ENCODE data around the gene PCSK7. TPM values are rescaled to one million over a fixed set of nuclear protein-coding genes. Genes with fewer than 3 reads are reported as not detected.

The PCSK7 gene
- total and polyA plus RNA-seq, 2 of the 4 experiments (the other 2 are of a cell fraction) = 35.8 to 54.3 TPM

- Histone ChIP-seq H3K14ac (replicated peaks; ENCODE audit: low read depth, low read length) (peak overlapping the region; percentile 98), H3K27me3 (ENCODE audit: control insufficient read depth, insufficient read depth, low read length) (no peaks in the 10 kb centered on the region), H3K9ac (ENCODE audit: low read depth, low read length) (peak overlapping the region; percentile 92), H3K79me1 (ENCODE audit: low read depth in 1 of 2, low read length in 2 of 2) (peaks cover 29 to 71% of the 10 kb centered on the region in 2 experiments), H3K9me1 (ENCODE audit: insufficient read depth, low read length) (peaks cover 28% of the 10 kb centered on the region), H3K9me3 (ENCODE audit: control insufficient read depth, insufficient read depth, low read length) (no peaks in the 10 kb centered on the region), H4K91ac (ENCODE audit: insufficient read depth, low read depth, low read length) (peak overlapping the region; percentile 95), H2BK5ac (ENCODE audit: low read depth, low read length, poor library complexity, severe bottlenecking) (peak overlapping the region; percentile 83), H3K27ac (ENCODE audit: insufficient read depth, low read length) (peak overlapping the region; percentile 91), H2BK15ac (ENCODE audit: low read depth, low read length) (no peak overlapping the region; the same call in 2 of the 3 replicates), H2BK20ac (ENCODE audit: low read depth, low read length) (0 out of 2 replicates have a peak overlapping the region, but pooled peaks have one; percentile 5), H3K4me1 (ENCODE audit: control insufficient read depth, insufficient read depth, low read length) (peaks cover 46% of the 10 kb centered on the region), H3K4me3 (ENCODE audit: insufficient read depth, low read depth, low read length) (peak overlapping the region; percentile 49), H2AK5ac (ENCODE audit: low read depth, low read length) (peak overlapping the region; percentile 97), H4K8ac (ENCODE audit: low read depth in 2 of 2, low read length in 2 of 2) (peak overlapping the region; percentile 93 to 96), H2AFZ (replicated peaks; ENCODE audit: low read length, poor library complexity) (peak overlapping the region; percentile 38), H4K5ac (ENCODE audit: low read depth, low read length) (peak overlapping the region; percentile 52), H3K4ac (ENCODE audit: low read depth, low read length) (peak overlapping the region; percentile 96), H4K20me1 (ENCODE audit: insufficient read depth, low read length) (peaks cover 58% of the 10 kb centered on the region), H3K23ac (ENCODE audit: low read depth, low read length) (peak overlapping the region; percentile 91), H2BK120ac (ENCODE audit: low read depth, low read length) (peak overlapping the region; percentile 91), H3K4me2 (ENCODE audit: low read depth, low read length) (peak overlapping the region; percentile 80), H3K18ac (ENCODE audit: low read depth, low read length) (peak overlapping the region; percentile 65), H3K36me3 (ENCODE audit: control insufficient read depth, insufficient read depth, low read length) (peaks cover 44% of the 10 kb centered on the region), H2AK9ac (replicated peaks; ENCODE audit: low read depth, low read length, poor library complexity) (peak overlapping the region; percentile 100), H3K56ac (ENCODE audit: extremely low read depth, insufficient read depth, low read length) (peak overlapping the region; percentile 99)
- dilution Hi-C loops (cut with HindIII; ENCODE audit: low sequenced_read_pairs, unreplicated experiment) = no loop called here
- WGBS, 2 experiments (ENCODE audit: extremely low coverage in 2 of 2, insufficient read length in 1 of 2) = no CpG with 5 or more reads among the region's 12 CpGs
- TF ChIP-seq USF2 (IDR thresholded peaks at IDR 0.05; ENCODE audit: low read depth, low read length) (no peak), POLR2A (IDR thresholded peaks at IDR 0.05; ENCODE audit: low read depth, low read length) (peak; percentile 1; the same call in 1 of the 2 replicates), CHD1 (IDR thresholded peaks at IDR 0.05; ENCODE audit: low read depth, low read length) (0 out of 2 replicates have a peak, but pooled peaks have one; percentile 78)
- BruUV-seq (replicated peaks) = no TSS peak
- ChIA-PET POLR2A (ENCODE audit: unreplicated experiment) (no interaction called here), CTCF (interaction anchor here (0.6 to 1.3 kb wide), 2 partner anchors 10 to 66 kb away, joined by 3 read pairs; no protein-coding TSS in a partner anchor)
- ATAC-seq (ENCODE audit: low read depth) (no peak), DNase-seq (peak; percentile 32)
- in situ Hi-C loops (cut with MboI; ENCODE audit: low sequenced_read_pairs) = no loop called here
- intact Hi-C loops (cut with micrococcal nuclease) = no loop called here
Measured at GRCh38 chr11:117200813-117201657, 30.8 kb downstream of the PCSK7 start.
